Kidney (tissue), 14 donors: ENCODE measurements around the gene HTRA2. TPM values are rescaled to one million over a fixed set of nuclear protein-coding genes. Genes with fewer than 3 reads are reported as not detected.

Experiments used
- DNase-seq, 5 donors: peaks; one replicate each; pipeline ENCODE4 v3.0.0-alpha.2; 2013 to 2020
- FAIRE-seq: peaks from 2 replicates; lab custom pipeline; 2012; peaks lifted over from hg19 to GRCh38; lab: Jason Lieb, UNC
- H3K27ac ChIP-seq, 2 donors: one replicate each; pipeline ENCODE4 v1.7.0; 2013; ENCODE audit warnings: low read depth in 2 of 2, low read length in 2 of 2, inconsistent platforms in 1 of 2
- H3K27me3 ChIP-seq: one replicate; pipeline ENCODE4 v1.7.1; 2013; ENCODE audit warnings: low read length, inconsistent platforms; ENCODE audit not compliant: control insufficient read depth, insufficient read depth
- H3K36me3 ChIP-seq, 3 donors: one replicate each; pipeline versions ENCODE4 v1.7.0 to v1.7.1; 2013; ENCODE audit warnings: low read length in 3 of 3, control low read depth in 1 of 3, inconsistent platforms in 1 of 3; ENCODE audit not compliant: insufficient read depth in 3 of 3, control insufficient read depth in 2 of 3
- H3K4me1 ChIP-seq, 3 donors: one replicate each; pipeline versions ENCODE4 v1.7.0 to v1.7.1; 2013; ENCODE audit warnings: low read length in 3 of 3, inconsistent platforms in 1 of 3, low read depth in 1 of 3; ENCODE audit not compliant: control insufficient read depth in 2 of 3, insufficient read depth in 2 of 3
- H3K4me3 ChIP-seq, 3 donors: one replicate each; pipeline versions ENCODE4 v1.7.0 to v1.8.1; 2013; ENCODE audit warnings: low read length in 3 of 3, control low read depth in 1 of 3, inconsistent platforms in 1 of 3
- H3K9ac ChIP-seq, 3 donors: one replicate each; pipeline versions ENCODE4 v1.7.0 to v1.7.1; 2013; ENCODE audit warnings: low read length in 3 of 3, control low read depth in 1 of 3, inconsistent platforms in 1 of 3
- H3K9me3 ChIP-seq, 3 donors: one replicate each; pipeline versions ENCODE4 v1.7.0 to v1.7.1; 2013; ENCODE audit warnings: low read length in 3 of 3, control low read depth in 1 of 3, inconsistent platforms in 1 of 3; ENCODE audit not compliant: control insufficient read depth in 2 of 3, insufficient read depth in 1 of 3
- intact Hi-C: fragments of 100-400 bp; cut with DNase I; formaldehyde crosslinking; loops from one replicate; pipeline ENCODE4 v1.11.1; 2022
- polyA plus RNA-seq: library from polyadenylated mRNA; stranded (reverse); fragments of 350-450 nt; fragmentation: Illumina TruSeq; extraction: RNeasy Lipid Tissue Mini Kit (QIAGEN cat#74804); gene quantifications from one replicate; pipeline ENCODE4 v1.2.3, GENCODE V29; 2014; ENCODE audit warnings: low read depth, low replicate concordance; ENCODE audit not compliant: insufficient read depth
- total RNA-seq: library from RNA; stranded (reverse); fragmentation: NEBNext Ultra II Directional; extraction: Animal tissue kit (Norgen Biotek cat#: 25700); gene quantifications from one replicate; pipeline ENCODE4 v1.2.1, GENCODE V29; 2021
- TF ChIP-seq, protein P1 (sequence below): IDR thresholded peaks from 3 replicates; pipeline ENCODE4 v1.5.1; 2012; ENCODE audit warnings: mild to moderate bottlenecking, moderate library complexity, borderline replicate concordance; ENCODE audit not compliant: insufficient read depth; ENCODE audit errors: extremely low read depth
- donor health status: control.
- donor health status: control.
- donor health status: control.
- donor health status: control.
- donor health status: control.
- donor health status: DM: yes; HTN: yes; CAD: no.
- donor health status: Normal renal cell carcinoma (clear cell type).

The HTRA2 gene
- total and polyA plus RNA-seq, 2 donors from 2014 or later, result 30.8 to 44.2 TPM

DNA sequence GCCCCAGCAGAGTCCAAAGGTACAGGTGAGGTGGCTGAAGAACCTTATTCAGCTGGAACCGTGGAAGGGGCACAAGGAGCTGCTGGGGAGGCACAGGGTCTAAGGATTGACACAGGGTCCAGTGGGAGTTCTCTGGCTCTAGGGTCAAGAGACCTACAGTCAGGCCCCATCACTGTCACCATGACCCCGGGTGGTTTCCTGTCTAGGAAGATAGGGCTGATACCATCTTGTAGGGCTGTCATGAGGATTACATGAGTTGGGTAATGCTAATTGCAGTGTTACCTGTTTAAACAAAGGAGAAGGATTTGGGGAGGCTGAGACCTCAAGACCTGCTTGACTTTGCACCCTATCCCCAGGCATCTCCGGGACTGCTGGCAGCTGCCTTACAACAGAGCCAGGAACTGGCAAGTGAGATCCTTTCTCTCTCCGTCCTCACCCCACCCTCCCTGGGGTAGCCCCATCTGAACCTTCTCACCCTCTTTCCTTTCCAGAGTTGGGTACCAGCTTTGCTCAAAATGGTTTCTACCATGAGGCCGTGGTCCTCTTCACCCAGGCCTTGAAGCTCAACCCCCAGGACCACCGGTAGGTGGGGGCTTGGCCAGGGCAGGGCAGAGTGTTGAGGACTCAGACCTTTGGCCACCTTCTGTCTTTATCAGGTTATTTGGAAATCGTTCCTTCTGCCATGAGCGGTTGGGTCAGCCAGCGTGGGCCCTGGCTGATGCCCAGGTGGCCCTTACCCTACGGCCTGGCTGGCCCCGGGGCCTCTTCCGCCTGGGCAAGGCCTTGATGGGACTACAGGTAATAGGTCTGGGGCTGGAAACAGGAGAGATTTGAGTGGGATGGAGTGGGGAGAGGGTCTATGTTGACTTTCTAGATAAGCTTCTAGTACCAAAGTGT is 37.8 kb upstream of the HTRA2 start:
- Histone ChIP-seq H3K4me3 (no peak overlapping the region), H3K36me3 (peaks cover 0 to 30% (median 24%) of the 10 kb centered on the region in 3 donors), H3K9me3 (no peaks in the 10 kb centered on the region), H3K27me3 (no peaks in the 10 kb centered on the region), H3K9ac (no peak overlapping the region), H3K4me1 (no peaks in the 10 kb centered on the region), H3K27ac (no peak overlapping the region)
- TF ChIP-seq, protein P1, sequence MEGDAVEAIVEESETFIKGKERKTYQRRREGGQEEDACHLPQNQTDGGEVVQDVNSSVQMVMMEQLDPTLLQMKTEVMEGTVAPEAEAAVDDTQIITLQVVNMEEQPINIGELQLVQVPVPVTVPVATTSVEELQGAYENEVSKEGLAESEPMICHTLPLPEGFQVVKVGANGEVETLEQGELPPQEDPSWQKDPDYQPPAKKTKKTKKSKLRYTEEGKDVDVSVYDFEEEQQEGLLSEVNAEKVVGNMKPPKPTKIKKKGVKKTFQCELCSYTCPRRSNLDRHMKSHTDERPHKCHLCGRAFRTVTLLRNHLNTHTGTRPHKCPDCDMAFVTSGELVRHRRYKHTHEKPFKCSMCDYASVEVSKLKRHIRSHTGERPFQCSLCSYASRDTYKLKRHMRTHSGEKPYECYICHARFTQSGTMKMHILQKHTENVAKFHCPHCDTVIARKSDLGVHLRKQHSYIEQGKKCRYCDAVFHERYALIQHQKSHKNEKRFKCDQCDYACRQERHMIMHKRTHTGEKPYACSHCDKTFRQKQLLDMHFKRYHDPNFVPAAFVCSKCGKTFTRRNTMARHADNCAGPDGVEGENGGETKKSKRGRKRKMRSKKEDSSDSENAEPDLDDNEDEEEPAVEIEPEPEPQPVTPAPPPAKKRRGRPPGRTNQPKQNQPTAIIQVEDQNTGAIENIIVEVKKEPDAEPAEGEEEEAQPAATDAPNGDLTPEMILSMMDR, result no peak
- FAIRE-seq (no peak), DNase-seq (peak in 1 of 5 donors; percentile 12)
- intact Hi-C loops, result no loop called here

DNA sequence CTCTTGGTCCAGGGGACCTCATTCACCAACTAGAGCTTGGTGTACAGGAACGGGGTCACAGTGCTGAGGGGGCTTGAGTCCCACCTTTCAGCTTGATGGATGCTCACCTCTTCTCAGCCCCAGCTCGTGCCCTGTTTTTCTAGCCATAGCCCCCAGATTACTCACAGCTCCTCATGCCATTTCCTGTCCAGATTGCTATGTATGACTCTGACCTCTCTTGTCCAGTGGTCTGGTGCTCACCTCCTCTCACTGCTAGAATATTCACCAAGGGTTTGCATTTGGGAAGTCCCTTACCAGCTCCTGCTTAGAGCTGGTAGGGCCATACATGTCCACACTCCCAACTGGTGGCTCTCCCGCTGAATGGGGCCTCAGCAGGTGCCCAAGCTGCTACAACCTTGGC is 36.2 kb upstream of the HTRA2 start:
- TF ChIP-seq, protein P1, result no peak
- Histone ChIP-seq H3K9me3 (no peaks in the 10 kb centered on the region), H3K4me1 (peaks cover 0 to 8% (median 6%) of the 10 kb centered on the region in 3 donors), H3K36me3 (peaks cover 0 to 30% (median 24%) of the 10 kb centered on the region in 3 donors), H3K4me3 (no peak overlapping the region), H3K9ac (no peak overlapping the region), H3K27me3 (peaks cover 5% of the 10 kb centered on the region), H3K27ac (no peak overlapping the region)
- no peak for FAIRE-seq
- no peak for DNase-seq
- intact Hi-C loops, result no loop called here

DNA sequence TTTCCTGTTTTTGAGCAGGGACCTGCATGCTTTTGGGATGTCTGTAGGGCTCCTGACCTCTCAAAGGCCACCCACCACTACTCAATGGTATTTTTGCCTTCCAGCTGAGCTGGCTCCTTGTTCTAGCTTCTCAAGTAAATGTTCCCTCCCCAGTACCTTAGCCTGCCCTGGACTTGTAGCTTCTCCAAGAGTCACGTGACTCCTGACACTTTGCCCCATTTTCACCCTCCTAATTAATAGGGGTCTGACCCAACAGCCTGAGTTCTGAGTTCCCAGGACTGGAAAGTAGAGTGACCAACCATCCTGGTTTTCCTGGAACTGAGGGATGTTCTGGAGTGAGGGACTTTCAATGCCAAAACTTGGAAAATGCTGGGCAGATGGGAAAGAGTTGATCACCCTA is 34.3 kb upstream of the HTRA2 start:
- H3K4me1 ChIP-seq, result peaks cover 0 to 16% (median 10%) of the 10 kb centered on the region in 3 donors
- peaks cover 6% of the 10 kb centered on the region for H3K27me3 ChIP-seq
- H3K36me3 ChIP-seq, result peaks cover 0 to 26% (median 24%) of the 10 kb centered on the region in 3 donors
- no peak overlapping the region for H3K9ac ChIP-seq
- H3K27ac ChIP-seq, result no peak overlapping the region
- DNase-seq, result no peak
- TF ChIP-seq, protein P1, result no peak
- H3K9me3 ChIP-seq, result no peaks in the 10 kb centered on the region
- no peak overlapping the region for H3K4me3 ChIP-seq
- intact Hi-C loops, result no loop called here
- no peak for FAIRE-seq
